HG03442 (cell line): ENCODE results near the gene PGGHG.
"Not testable (repeated sequence)": the region's sequence is repeated elsewhere in the genome, so short reads cannot be mapped to it uniquely, and the experiment has no call there.

ENCODE experiments used
- ATAC-seq: cut with Tn5 transposase; IDR thresholded peaks from one replicate; pipeline ENCODE4 v1.9.1; 2021; ENCODE audit warnings: mild to moderate bottlenecking, moderate library complexity; ENCODE audit not compliant: unreplicated experiment

The PGGHG gene

DNA sequence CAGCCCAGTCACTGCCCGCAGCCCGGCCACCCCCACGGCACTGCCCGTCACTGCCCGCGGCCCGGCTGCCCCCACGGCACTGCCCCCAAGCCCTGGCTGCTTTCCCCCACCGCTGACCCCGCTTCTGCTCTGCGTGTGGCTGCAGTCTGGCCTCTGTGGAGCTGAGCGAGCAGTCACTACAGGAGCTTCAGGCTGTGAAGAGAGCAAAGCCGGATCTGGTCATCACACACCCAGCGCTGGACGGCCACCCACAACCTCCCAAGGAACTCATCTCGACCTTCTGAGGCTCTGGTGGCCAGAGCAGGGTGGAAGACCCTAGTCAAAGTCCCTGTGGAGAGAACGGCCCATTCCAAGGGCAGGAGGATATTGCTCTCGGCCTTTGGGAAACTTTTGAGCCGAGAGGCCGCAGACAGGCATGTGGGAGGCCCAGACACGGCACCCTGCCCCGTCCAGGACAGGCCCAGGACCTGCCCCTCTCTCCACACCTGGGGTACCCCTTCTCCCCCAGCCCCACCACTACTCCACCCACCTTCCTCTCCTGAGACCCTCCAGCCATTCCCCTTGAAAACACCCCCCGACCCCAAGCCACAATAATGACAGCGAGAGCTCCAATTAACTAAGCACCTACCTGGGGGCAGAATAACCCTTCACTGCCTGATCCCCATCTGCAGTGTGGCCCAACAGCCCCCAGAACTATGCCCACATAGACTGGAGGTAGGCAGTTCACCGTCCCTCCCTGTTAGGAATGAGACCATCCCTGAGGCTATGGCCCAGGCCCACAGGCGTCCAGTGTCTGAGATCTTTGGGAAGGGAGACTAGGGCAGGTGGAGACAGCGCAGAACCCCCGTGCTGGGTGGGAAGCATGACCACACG, 3.7 kb upstream of the PGGHG start:
- no peak for ATAC-seq

- ATAC-seq = no peak
These were observed 3.1 kb upstream of the PGGHG start for GRCh38 chr11:285894-286220.

GRCh38 chr11:286977-287820, 1.7 kb upstream of the PGGHG start:
- ATAC-seq = not testable (repeated sequence)

DNA sequence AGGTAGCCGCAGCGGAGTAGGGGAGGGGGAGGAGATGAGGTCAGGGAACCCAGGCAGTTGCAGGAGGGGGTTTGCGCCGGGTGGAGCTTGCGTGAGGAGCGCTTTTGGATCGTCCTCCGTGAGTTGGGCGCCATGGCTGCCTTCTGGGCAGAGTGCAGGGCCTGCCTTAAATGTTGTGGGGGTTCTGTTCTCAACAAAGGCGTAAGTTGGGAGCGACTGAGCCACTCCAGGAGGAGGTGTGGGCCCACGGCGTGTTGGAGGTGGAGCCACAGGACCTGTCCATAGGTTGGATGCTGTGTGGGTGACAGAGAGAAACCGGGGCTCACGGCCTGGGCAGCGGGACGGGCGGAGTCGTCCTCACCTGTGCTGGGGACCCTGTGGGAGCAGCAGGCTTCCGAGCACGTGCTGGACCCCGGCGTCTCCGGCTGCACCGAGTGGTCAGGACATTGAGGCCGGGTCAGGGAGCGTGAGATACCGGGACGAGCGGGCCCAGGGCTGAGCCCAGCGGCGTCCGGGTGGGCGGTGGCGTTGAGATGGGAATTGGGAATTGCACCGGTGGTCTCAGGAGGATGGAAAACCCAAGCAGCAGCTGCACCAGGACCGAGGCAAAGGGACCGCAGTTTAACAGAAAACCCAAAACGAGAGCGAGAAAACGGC, 977 bp upstream of the PGGHG start:
- ATAC-seq = no peak

- ATAC-seq = no peak
These were observed 429 bp downstream of the PGGHG start for GRCh38 chr11:289398-289711.

- ATAC-seq = no peak
These were observed 1.0 kb downstream of the PGGHG start for GRCh38 chr11:289712-290620.

GRCh38 chr11:290621-291231, 1.8 kb downstream of the PGGHG start:
- ATAC-seq = no peak

DNA sequence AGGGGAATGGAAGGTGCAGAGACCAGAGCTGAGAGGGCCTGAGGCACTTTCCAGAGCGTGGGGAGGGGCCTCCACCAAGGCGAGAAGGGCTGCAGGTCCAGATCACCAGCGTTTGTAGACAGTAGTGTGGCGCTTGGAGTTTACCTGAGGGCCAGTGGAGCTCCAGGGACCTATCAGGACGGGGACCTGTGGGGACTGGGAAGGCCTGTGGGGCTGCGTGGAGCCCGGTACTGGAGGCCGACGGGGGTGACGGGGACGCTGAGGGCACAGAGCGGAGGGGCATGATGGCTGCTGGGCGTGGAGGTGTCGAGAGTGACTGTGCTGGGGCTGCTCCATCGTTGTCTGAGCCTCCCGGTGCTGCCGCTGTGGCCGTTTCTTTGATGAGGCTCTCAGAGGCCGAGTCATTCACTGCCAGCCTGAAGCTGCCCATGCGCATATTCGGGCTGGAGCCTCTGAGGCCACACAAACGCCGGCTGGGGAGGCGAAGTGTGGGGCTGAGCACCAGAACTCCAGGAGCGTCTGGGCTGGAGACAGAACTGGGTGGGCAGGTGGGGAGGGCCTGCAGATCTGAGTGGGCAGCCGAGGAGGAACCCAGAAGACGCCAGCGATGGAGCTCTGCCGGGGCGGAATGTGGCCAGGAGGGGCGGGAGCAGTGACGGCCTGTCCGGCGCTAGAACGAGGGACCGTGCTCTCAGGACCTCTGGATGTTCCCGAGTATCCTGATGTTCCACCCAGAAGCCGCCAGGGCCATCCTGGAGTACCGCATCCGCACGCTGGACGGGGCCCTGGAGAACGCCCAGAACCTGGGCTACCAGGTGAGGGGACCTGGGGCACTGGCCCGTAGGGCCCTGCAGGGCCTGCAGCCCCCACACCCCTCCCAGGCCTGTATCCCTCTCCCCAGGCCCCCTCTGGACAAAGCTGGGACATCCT, 2.6 kb downstream of the PGGHG start:
- ATAC-seq = no peak

GRCh38 chr11:292211-293121, 3.5 kb downstream of the PGGHG start:
- ATAC-seq = no peak

GRCh38 chr11:293271-293851, 4.4 kb downstream of the PGGHG start:
- no peak for ATAC-seq

DNA sequence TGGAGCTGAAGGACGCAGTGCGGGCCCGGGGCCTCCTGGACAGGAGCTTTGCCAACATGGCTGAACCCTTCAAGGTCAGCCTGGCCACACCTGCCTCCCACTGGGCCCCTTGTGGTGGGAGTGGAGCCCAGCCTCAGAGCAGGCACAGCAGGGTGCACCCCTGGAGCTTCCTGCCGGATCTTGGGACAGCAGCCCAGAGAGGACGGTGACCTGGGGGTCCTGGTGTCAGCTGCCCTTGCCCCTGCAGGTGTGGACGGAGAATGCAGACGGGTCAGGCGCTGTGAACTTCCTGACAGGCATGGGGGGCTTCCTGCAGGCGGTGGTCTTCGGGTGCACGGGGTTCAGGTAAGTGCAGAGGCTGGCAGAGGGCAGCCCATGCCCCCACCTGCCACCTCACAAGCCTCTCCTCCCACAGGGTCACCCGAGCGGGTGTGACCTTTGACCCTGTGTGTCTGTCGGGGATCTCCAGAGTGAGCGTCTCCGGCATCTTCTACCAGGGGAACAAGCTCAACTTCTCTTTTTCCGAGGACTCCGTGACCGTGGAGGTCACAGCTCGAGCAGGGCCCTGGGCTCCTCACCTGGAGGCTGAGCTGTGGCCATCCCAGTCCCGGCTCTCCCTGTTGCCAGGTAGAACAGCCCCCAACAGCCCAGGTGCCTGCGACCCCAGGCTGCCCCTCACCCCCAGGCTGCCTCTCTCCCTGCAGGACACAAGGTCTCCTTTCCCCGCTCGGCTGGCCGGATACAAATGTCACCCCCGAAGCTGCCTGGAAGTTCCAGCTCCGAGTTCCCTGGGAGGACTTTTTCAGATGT, 5.1 kb downstream of the PGGHG start:
- no peak for ATAC-seq

- ATAC-seq = no peak
These were observed 5.9 kb downstream of the PGGHG start for GRCh38 chr11:294780-295179.

DNA sequence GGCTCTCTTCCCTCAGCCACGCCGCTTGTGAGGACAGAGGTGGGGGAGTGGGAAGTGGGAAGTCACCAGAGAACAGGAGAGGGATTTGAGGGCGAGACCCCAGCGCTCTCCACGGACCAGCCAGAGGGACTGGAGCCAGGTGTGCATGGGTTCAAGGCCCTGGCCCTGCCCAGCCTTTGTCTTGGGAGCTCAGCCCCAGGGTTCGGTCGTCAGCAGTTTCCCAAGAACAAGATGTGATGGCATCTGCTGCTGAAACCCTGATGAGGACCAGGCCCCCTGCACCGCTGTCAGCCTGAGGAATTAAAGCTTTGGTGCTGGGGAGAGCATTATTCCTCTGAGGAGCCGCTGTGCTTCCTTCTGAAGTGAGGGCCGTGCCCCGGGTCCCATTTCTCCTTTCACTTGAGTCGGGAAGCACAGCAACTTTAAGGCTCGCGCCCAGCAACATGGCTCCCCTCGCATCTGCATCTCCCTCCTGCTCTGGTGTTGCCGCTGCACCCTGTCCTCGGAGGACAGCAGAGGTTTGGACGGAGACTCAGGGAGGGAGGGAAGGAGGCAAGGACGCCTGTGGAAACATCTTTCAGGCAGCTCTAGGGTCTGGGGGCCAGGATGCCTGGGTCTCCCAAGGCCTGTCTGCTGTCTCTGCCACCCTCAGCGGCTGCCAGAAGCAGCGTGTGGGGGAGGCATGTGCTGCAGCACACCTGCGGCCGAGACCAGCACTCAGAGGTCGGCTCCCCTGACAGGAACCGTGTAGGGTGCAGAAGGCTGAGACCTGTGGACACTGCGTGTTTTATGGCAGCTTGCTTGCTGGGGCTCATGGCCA, 6.6 kb downstream of the PGGHG start:
- ATAC-seq = no peak

- ATAC-seq = no peak
These were observed 7.5 kb downstream of the PGGHG start for GRCh38 chr11:296171-297050.

DNA sequence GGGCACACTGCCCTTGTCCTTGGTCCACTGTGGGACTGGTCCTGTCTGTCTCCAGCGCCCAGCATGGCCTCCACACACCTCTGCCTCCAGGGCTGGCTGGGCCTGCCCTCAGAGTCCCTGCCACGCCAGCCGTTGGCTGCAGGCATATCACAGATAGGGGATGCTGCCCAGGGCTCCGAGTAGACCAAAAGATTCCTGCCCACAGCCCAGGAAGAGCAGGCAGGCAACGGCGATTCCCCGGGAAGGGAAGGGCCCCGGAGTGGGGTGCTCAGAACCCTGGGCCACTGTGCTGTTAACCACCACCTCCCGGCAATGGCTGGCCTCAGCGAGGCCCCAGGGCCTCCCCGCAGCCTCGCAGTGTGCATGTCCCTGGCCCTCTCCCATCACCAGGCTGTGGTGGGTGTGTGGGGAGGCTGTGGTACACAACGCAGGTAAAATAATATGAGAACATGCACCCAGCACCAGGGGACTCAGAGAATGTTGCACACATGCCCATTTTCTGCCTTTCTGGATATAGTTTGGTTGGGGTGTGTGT, 8.2 kb downstream of the PGGHG start:
- ATAC-seq = no peak
